Upper lobe of right lung (tissue), 1 donor: ENCODE data around the gene CFAP20. TPM values are rescaled to one million over a fixed set of nuclear protein-coding genes. Genes with fewer than 3 reads are reported as not detected.
A peak's percentile ranks its signal among the peaks of the same experiment; 100 is the strongest.

Experiments used
- ATAC-seq: fragments of 200-7000 bp; cut with Tn5 transposase; one replicate; pipeline ENCODE4 v1.9.1; 2020; ENCODE audit warnings: mild to moderate bottlenecking, moderate library complexity
- DNase-seq: peaks from one replicate; pipeline ENCODE4 v3.0.0-alpha.2; 2020
- H3K27ac ChIP-seq: fragments of 200-600 bp; one replicate; pipeline ENCODE4 v1.8.0; 2022
- H3K27me3 ChIP-seq: fragments of 200-600 bp; one replicate; pipeline ENCODE4 v1.8.0; 2022; ENCODE audit warnings: mild to moderate bottlenecking
- H3K36me3 ChIP-seq: fragments of 200-600 bp; one replicate; pipeline ENCODE4 v1.8.0; 2022
- H3K4me1 ChIP-seq: fragments of 200-600 bp; one replicate; pipeline ENCODE4 v1.8.0; 2022
- H3K4me3 ChIP-seq: fragments of 200-600 bp; one replicate; pipeline ENCODE4 v1.8.0; 2022; ENCODE audit warnings: mild to moderate bottlenecking
- H3K9me3 ChIP-seq: fragments of 200-600 bp; one replicate; pipeline ENCODE4 v1.8.0; 2022
- CTCF ChIP-seq: fragments of 200-600 bp; IDR thresholded peaks from one replicate; pipeline ENCODE4 v1.8.0; 2022; ENCODE audit warnings: antibody characterized with exemption
- intact Hi-C: fragments of 100-400 bp; cut with DNase I; formaldehyde crosslinking; loops from one replicate; pipeline ENCODE4 v1.11.0; 2022
- total RNA-seq: library from RNA; stranded (reverse); fragmentation: NEBNext Ultra II Directional; extraction: Animal tissue kit (Norgen Biotek cat#: 25700); gene quantifications from one replicate; pipeline ENCODE4 v1.2.1, GENCODE V29; 2021
- donor health status: DM: no; HTN: yes; CAD: no; lungs with severe emphysema.

Gene CFAP20
- total RNA-seq, 1 donor from 2014 or later = 24.8 TPM

- no peak for DNase-seq
- intact Hi-C loops = no loop called here
- TF ChIP-seq CTCF = no peak
- no peak for ATAC-seq
- Histone ChIP-seq H3K4me3 (no peak overlapping the region), H3K27me3 (no peaks in the 10 kb centered on the region), H3K9me3 (no peaks in the 10 kb centered on the region), H3K36me3 (no peaks in the 10 kb centered on the region), H3K27ac (no peak overlapping the region), H3K4me1 (peaks cover 54% of the 10 kb centered on the region)
Measured at GRCh38 chr16:58125041-58125440, 4.1 kb downstream of the CFAP20 start.

DNA sequence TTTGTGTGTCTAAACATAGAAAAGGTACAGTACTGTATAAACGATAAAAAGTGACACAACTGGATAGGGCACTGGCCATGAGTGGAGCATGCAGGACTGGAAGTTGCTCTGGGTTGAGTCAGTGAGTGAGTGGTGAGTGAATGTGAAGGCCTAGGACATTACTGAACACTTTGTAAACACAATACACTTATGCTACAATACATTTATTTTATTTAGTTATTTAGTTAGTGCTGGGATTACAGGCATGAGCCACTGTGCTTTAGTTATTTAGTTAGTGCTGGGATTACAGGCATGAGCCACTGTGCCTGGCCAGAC, 4.6 kb downstream of the CFAP20 start:
- Histone ChIP-seq H3K4me3 (no peak overlapping the region), H3K36me3 (no peaks in the 10 kb centered on the region), H3K27ac (no peak overlapping the region), H3K27me3 (no peaks in the 10 kb centered on the region), H3K4me1 (peaks cover 54% of the 10 kb centered on the region), H3K9me3 (no peaks in the 10 kb centered on the region)
- no peak for ATAC-seq
- DNase-seq = no peak
- no peak for TF ChIP-seq CTCF
- intact Hi-C loops = loop anchor here (5.0 kb wide), 1 partner anchor 102 kb away; no protein-coding TSS in a partner anchor

DNA sequence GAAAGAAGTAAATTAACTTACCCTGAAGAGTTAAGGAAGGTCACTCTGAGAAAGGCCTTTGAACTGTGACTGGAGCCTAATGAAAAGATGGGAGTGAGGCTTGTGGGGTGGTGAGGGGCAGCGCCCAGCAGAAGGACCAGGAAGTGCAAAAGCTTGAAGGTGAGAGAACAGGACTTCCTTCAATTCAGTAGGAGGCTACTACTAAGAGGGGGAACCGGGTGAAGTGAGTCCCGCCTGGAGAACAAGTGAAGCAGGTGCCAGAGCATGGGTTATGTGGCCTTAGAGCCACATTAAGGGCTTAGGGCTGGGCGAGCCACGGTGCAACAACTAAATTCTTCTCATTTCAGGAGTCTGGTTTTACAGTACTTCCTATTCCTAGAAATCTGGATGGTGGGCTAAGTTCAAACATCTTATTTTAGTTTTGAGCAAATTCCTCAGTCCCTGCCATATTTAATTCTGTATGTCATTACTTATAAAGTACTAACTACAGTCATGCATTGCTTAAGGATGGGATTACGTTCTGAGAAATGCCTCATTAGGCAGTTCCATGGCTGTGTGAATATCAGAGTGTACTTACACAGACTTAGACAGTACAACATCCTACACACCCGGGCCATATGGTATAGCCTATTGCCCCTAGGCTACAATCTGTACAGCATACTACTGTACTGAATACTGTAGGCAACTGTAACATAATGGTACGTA, 5.1 kb downstream of the CFAP20 start:
- ATAC-seq (no peak), DNase-seq (no peak)
- H3K4me3 ChIP-seq = no peak overlapping the region
- H3K27ac ChIP-seq = peak overlapping the region; percentile 24
- H3K9me3 ChIP-seq = no peaks in the 10 kb centered on the region
- TF ChIP-seq CTCF = no peak
- peaks cover 59% of the 10 kb centered on the region for H3K4me1 ChIP-seq
- intact Hi-C loops = loop anchor here (5.0 kb wide), 1 partner anchor 102 kb away; no protein-coding TSS in a partner anchor
- no peaks in the 10 kb centered on the region for H3K27me3 ChIP-seq
- H3K36me3 ChIP-seq = no peaks in the 10 kb centered on the region

- Histone ChIP-seq H3K4me3 (no peak overlapping the region), H3K36me3 (peaks cover 7% of the 10 kb centered on the region), H3K9me3 (no peaks in the 10 kb centered on the region), H3K4me1 (peaks cover 46% of the 10 kb centered on the region), H3K27ac (peak overlapping the region; percentile 12), H3K27me3 (no peaks in the 10 kb centered on the region)
- intact Hi-C loops = loop anchor here (5.0 kb wide), 1 partner anchor 99 kb away; no protein-coding TSS in a partner anchor
- TF ChIP-seq CTCF = no peak
- ATAC-seq (no peak), DNase-seq (no peak)
Measured at GRCh38 chr16:58121132-58121531, 8.0 kb downstream of the CFAP20 start.

DNA sequence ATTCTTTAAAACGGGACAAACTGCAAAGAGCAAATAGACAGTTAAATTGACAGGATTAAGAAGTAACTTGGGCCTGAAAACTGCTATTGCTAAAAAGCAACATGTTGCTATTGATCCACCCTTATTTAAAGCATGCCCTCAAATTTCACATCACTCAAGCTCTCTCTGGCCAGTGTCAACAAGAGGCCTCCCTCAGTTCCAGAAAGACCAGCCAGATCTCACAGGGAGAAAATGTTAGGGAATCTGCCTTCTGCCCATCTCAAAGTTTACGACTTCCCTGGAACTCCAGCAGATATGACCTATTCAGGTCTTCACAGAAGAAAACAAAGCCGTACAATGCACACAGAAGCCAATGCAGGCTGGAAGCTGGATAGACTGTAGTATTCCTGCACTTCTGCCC, 8.9 kb downstream of the CFAP20 start:
- TF ChIP-seq CTCF = no peak
- DNase-seq (no peak), ATAC-seq (no peak)
- Histone ChIP-seq H3K27me3 (no peaks in the 10 kb centered on the region), H3K4me1 (peaks cover 42% of the 10 kb centered on the region), H3K36me3 (peaks cover 16% of the 10 kb centered on the region), H3K27ac (no peak overlapping the region), H3K4me3 (no peak overlapping the region), H3K9me3 (no peaks in the 10 kb centered on the region)
- intact Hi-C loops = loop anchor here (5.0 kb wide), 1 partner anchor 98 kb away; no protein-coding TSS in a partner anchor

- ATAC-seq = no peak
- peaks cover 23% of the 10 kb centered on the region for H3K36me3 ChIP-seq
- H3K9me3 ChIP-seq = no peaks in the 10 kb centered on the region
- intact Hi-C loops = no loop called here
- no peaks in the 10 kb centered on the region for H3K27me3 ChIP-seq
- peaks cover 40% of the 10 kb centered on the region for H3K4me1 ChIP-seq
- H3K27ac ChIP-seq = no peak overlapping the region
- H3K4me3 ChIP-seq = no peak overlapping the region
- no peak for TF ChIP-seq CTCF
- no peak for DNase-seq
Measured at GRCh38 chr16:58119509-58119845, 9.7 kb downstream of the CFAP20 start.
